ENCODE measurements around the gene CPSF3. TPM values are rescaled to one million over a fixed set of nuclear protein-coding genes. Genes with fewer than 3 reads are reported as not detected.

Gene CPSF3
- total RNA-seq, 1 donor from 2014 or later = 86.4 TPM

GRCh38 chr2:9385841-9386240 is 37.6 kb upstream of the CPSF3 start:
- DNase-seq (ENCODE audit: low read depth, low spot score) = no peak
- Mint-ChIP-seq H3K27ac (ENCODE audit: unreplicated experiment) (no peak overlapping the region), H3K27me3 (ENCODE audit: low read depth) (no peaks in the 10 kb centered on the region), H3K9me3 (no peaks in the 10 kb centered on the region), H3K4me1 (no peaks in the 10 kb centered on the region), H3K36me3 (ENCODE audit: low read depth) (peaks cover 10% of the 10 kb centered on the region), H3K4me3 (no peak overlapping the region)
- TF ChIP-seq CTCF (conservative IDR thresholded peaks at IDR 0.05) = no peak

GRCh38 chr2:9388199-9388681 is 35.2 kb upstream of the CPSF3 start:
- no peaks in the 10 kb centered on the region for H3K27me3 Mint-ChIP-seq (ENCODE audit: low read depth)
- TF ChIP-seq CTCF (conservative IDR thresholded peaks at IDR 0.05) = no peak
- DNase-seq (ENCODE audit: low read depth, low spot score) = no peak
- peaks cover 9% of the 10 kb centered on the region for H3K4me1 Mint-ChIP-seq
- no peak overlapping the region for H3K27ac Mint-ChIP-seq (ENCODE audit: unreplicated experiment)
- H3K36me3 Mint-ChIP-seq (ENCODE audit: low read depth) = peaks cover 11% of the 10 kb centered on the region
- no peaks in the 10 kb centered on the region for H3K9me3 Mint-ChIP-seq
- no peak overlapping the region for H3K4me3 Mint-ChIP-seq

- Mint-ChIP-seq H3K27me3 (ENCODE audit: low read depth) (no peaks in the 10 kb centered on the region), H3K36me3 (ENCODE audit: low read depth) (peaks cover 7% of the 10 kb centered on the region), H3K4me1 (peaks cover 14% of the 10 kb centered on the region), H3K4me3 (no peak overlapping the region), H3K27ac (ENCODE audit: unreplicated experiment) (no peak overlapping the region), H3K9me3 (no peaks in the 10 kb centered on the region)
- TF ChIP-seq CTCF (conservative IDR thresholded peaks at IDR 0.05) = no peak
- DNase-seq (ENCODE audit: low read depth, low spot score) = no peak
These were observed 34.2 kb upstream of the CPSF3 start for GRCh38 chr2:9388950-9389911.

GRCh38 chr2:9390151-9390850 is 33.2 kb upstream of the CPSF3 start:
- no peaks in the 10 kb centered on the region for H3K9me3 Mint-ChIP-seq
- TF ChIP-seq CTCF (conservative IDR thresholded peaks at IDR 0.05) = no peak
- no peak overlapping the region for H3K4me3 Mint-ChIP-seq
- peaks cover 7% of the 10 kb centered on the region for H3K36me3 Mint-ChIP-seq (ENCODE audit: low read depth)
- H3K27me3 Mint-ChIP-seq (ENCODE audit: low read depth) = no peaks in the 10 kb centered on the region
- no peak for DNase-seq (ENCODE audit: low read depth, low spot score)
- no peak overlapping the region for H3K27ac Mint-ChIP-seq (ENCODE audit: unreplicated experiment)
- peaks cover 14% of the 10 kb centered on the region for H3K4me1 Mint-ChIP-seq

GRCh38 chr2:9390991-9391390 is 32.5 kb upstream of the CPSF3 start:
- Mint-ChIP-seq H3K36me3 (ENCODE audit: low read depth) (peaks cover 7% of the 10 kb centered on the region), H3K27me3 (ENCODE audit: low read depth) (no peaks in the 10 kb centered on the region), H3K4me3 (peak overlapping the region; percentile 6), H3K4me1 (peaks cover 14% of the 10 kb centered on the region), H3K27ac (ENCODE audit: unreplicated experiment) (no peak overlapping the region), H3K9me3 (no peaks in the 10 kb centered on the region)
- no peak for TF ChIP-seq CTCF (conservative IDR thresholded peaks at IDR 0.05)
- no peak for DNase-seq (ENCODE audit: low read depth, low spot score)
